GM10248 (cell line): ENCODE results near the gene PPP5C.
"Not testable (repeated sequence)": the region's sequence is repeated elsewhere in the genome, so short reads cannot be mapped to it uniquely, and the experiment has no call there.

Experiments
- CTCF ChIA-PET: fragments of 300-600 bp; sonication (Branson Sonifier 250); formaldehyde crosslinking; extraction: SDS; loops from one replicate; lab custom pipeline; 2021; ENCODE audit warnings: antibody characterized with exemption; lab: Yijun Ruan, JAX
- POLR2A ChIA-PET: fragments of 350-650 bp; sonication (Branson Sonifier 250); formaldehyde crosslinking; extraction: SDS; loops from one replicate; lab custom pipeline; 2020; ENCODE audit warnings: antibody characterized with exemption; lab: Yijun Ruan, JAX
- DNase-seq: peaks from one replicate; pipeline ENCODE4 v3.0.0; 2012; ENCODE audit errors: extremely low spot score
- TF ChIP-seq, protein P1 (sequence below): IDR thresholded peaks from 2 replicates; pipeline ENCODE4 v1.5.1; 2012; ENCODE audit warnings: mild to moderate bottlenecking, low read depth; ENCODE audit errors: extremely low read depth, missing control alignments, control extremely low read depth

The PPP5C gene

DNA sequence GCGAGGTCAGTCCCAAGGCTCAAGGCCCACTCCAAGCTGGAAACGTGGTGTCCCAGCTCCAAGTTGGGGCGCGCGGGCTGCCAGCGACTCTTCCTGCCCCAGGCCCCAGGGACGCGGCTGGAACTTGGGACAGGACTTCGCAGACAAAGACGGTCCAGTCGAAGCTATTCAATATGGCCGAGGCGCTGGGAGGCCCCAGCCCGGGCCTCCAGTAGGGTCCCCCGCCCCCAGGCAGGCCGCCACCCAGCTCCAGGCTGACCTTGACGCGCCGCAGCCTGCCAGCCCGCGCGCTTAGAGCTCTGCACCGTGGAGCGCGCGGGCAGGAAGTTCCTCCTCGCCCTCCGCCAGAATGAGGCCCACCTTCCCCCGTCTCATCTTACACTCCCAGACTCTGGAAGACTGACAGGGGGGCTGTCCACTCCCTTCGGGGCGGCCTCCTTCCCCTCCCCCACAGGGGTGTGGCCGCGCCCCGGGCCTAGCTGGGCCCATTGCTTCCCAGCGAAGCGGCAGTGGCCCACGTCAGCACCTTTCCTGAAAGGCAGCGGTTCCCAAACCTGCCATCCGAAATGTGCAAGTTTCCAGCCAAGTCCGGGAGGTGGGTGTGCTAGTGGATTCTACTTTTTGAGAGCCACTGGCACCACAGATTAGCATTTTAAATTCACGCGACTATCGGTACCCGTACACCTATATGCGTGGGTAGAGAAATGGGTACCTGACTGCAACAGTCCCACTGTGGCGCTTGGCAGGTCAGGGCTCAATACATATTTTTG lies 66.6 kb downstream of the PPP5C start, which contains the start of gene CCDC8:
CCDC8 (minus strand) TSS at position 303 of the 770 bp plus-strand sequence. CDS start 754 bp downstream, outside the sequence.
- DNase-seq: no peak
- TF ChIP-seq, protein P1, sequence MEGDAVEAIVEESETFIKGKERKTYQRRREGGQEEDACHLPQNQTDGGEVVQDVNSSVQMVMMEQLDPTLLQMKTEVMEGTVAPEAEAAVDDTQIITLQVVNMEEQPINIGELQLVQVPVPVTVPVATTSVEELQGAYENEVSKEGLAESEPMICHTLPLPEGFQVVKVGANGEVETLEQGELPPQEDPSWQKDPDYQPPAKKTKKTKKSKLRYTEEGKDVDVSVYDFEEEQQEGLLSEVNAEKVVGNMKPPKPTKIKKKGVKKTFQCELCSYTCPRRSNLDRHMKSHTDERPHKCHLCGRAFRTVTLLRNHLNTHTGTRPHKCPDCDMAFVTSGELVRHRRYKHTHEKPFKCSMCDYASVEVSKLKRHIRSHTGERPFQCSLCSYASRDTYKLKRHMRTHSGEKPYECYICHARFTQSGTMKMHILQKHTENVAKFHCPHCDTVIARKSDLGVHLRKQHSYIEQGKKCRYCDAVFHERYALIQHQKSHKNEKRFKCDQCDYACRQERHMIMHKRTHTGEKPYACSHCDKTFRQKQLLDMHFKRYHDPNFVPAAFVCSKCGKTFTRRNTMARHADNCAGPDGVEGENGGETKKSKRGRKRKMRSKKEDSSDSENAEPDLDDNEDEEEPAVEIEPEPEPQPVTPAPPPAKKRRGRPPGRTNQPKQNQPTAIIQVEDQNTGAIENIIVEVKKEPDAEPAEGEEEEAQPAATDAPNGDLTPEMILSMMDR: no peak
- ChIA-PET POLR2A (no interaction called here), CTCF (interaction anchor here (0.8 to 1.0 kb wide), 2 partner anchors 11 to 101 kb away, joined by 3 read pairs; no protein-coding TSS in a partner anchor)

DNA sequence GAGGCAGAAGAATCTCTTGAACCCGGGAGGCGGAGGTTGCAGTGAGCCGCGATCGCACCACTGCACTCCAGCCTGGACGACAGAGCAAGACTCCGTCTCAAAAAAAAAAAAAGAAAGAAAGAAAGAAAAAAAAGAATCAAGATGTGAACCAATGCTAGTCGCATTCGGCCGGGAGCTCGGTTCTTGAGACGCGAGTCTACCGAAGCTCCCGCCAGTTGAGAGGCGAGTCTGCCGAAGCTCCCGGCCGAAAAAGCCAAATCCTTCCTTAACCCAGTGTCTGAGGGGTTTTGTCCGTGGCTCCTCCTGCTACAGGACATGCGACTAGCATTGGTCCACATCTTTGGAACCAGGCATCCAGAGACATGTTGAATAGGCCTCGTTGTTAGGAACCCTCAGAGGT lies 68.0 kb downstream of the PPP5C start:
- CTCF ChIA-PET: interaction anchor here (1.2 kb wide), 1 partner anchor 12 kb away, joined by 3 read pairs; no protein-coding TSS in a partner anchor
- DNase-seq, POLR2A ChIA-PET: not testable (repeated sequence)

DNA sequence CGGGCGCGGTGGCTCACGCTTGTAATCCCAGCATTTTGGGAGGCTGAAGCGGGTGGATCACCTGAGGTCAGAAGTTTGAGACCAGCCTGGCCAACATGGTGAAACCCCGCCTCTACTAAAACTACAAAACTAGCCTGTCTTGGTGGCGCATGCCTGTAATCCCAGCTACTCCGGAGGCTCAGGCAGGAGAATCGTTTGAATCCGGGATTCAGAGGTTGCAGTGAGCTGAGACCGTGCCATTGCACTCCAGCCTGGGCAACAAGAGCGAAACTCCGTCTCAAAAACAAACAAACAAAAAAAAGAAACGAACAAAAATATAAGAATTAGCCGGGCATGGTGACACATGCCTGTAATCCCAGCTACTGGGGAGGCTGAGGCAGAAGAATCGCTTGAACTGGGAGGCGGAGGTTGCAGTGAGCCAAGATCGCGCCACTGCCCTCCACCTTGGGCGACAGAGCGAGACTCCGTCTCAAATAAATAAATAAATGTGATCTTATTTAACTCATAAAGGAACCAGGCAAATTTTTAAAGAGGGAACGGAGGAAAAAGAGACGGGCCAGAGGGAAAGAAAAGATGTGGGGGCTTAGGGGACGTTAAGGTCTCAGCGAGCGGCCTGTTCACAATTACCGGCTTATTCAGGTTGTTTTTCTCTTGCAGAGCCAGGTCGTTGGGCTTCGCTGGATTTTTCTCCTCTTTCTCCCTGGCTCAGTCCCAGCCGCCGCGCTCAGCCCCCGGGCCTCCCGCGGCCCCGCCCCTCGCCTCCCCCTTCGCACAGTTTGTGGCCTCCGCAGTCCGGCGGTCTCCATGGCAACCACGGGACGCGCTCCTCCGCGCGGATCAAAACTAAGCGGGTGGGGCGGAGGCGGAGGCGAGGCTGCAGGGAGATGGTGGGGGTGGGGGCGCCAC lies 69.2 kb downstream of the PPP5C start:
- CTCF ChIA-PET: interaction anchor here (1.1 to 2.1 kb wide), 3 partner anchors 11 to 71 kb away, joined by 3 to 8 read pairs (median 3); no protein-coding TSS in a partner anchor
- POLR2A ChIA-PET: not testable (repeated sequence)
- DNase-seq: peak; percentile 57

DNA sequence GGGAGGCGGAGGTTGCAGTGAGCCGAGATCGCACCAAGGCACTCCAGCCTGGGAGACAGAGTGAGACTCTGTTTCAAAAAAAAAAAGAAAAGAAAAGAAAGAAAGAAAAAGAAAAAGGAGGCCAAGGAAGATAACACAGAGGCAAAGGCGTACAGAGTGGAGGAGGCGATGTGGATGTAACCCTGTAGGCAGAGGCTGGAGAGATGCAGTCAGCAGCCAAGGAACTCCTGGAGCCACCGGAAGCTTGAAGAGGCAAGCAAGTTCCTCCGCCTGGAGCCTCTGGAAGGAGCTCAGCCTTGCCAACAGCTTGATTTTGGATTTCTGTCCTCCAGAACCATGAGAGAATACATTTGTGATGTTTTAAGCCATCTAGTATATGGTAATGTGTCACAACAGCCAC lies 73.2 kb downstream of the PPP5C start:
- POLR2A ChIA-PET: no interaction called here
- TF ChIP-seq, protein P1: no peak
- no peak for DNase-seq
- CTCF ChIA-PET: interaction anchor here (1.6 to 1.7 kb wide), 2 partner anchors 14 to 19 kb away, joined by 3 read pairs; no protein-coding TSS in a partner anchor

DNA sequence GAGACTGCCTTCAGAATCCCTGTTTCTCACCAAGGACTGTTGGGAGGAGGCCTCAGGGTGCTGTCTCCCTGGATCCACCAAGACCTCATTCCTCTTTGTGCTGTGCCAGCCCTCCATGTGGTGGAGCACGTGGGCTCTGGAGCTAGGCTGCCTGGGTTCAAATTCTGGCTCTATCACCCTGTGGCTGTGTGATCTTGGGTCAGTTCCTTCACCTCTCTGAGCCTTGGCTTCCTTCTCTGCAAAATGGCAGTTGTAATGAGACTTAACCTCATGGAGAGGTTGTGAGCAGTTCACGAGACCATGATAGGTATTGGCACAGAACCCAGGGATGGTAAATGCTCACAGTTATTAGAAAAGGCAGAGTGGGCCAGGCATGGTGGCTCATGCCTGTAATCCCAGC lies 75.5 kb downstream of the PPP5C start:
- no peak for DNase-seq
- TF ChIP-seq, protein P1: no peak
- ChIA-PET POLR2A (no interaction called here), CTCF (interaction anchor here (1.7 kb wide), 1 partner anchor 92 kb away, joined by 4 read pairs; no protein-coding TSS in a partner anchor)

DNA sequence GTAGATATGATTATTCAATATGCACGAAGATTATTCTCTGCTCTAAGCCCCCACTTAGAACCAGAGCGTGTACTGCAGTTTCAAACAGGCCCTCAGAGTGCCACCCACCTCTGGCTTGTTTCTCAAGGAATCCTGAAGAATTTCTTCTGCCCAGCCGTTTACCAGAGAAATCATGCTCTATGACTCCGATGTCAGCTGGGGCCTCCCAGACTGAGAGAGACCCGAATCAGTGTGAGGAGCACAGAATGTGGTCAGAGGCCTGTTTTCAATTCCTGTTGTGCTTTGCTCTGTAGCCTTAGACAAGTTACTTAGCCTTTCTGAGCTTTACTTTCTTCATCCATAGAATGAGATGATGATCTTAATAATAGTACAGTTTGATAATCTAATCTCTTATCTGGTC lies 76.3 kb downstream of the PPP5C start:
- no peak for DNase-seq
- TF ChIP-seq, protein P1: no peak
- POLR2A ChIA-PET: no interaction called here
- CTCF ChIA-PET: interaction anchor here (1.7 kb wide), 1 partner anchor 91 kb away, joined by 4 read pairs; no protein-coding TSS in a partner anchor

DNA sequence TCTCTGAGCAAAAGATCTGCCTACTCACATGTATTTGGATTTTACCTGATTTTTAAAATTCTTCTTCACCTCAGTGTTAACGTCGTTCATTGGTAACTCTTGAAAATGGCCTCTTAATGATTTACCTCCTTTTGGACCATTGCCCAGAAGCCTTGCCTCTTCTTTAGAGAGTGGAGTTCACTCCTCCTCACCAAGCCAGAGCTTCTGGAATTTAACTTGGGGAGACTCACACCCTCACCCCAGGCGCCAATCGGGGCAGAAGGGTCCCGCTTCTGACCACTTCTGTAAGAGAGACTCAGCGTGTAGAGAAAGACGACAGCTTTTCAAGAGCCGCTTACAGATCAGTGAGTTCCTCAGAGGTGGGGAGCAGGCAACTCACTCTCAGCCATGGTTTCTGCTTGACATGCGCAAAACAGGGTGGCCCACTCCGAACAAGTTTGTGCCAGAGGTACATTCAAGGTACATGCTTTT lies 79.2 kb downstream of the PPP5C start:
- CTCF ChIA-PET: no interaction called here
- POLR2A ChIA-PET: no interaction called here
- TF ChIP-seq, protein P1: no peak
- DNase-seq: no peak
